Small intestine (tissue), 7 donors: ENCODE data around the gene TBC1D10B. TPM values are rescaled to one million over a fixed set of nuclear protein-coding genes. Genes with fewer than 3 reads are reported as not detected.
"Not testable (repeated sequence)": the region's sequence is repeated elsewhere in the genome, so short reads cannot be mapped to it uniquely, and the experiment has no call there.

Experiments
- DNase-seq, 2 donors: peaks; one replicate each; pipeline versions ENCODE4 v3.0.0 to v3.0.0-alpha.2; 2013
- FAIRE-seq: peaks from 2 replicates; lab custom pipeline; 2012; peaks lifted over from hg19 to GRCh38; lab: Jason Lieb, UNC
- H3K27ac ChIP-seq, 3 donors: one replicate each; pipeline ENCODE4 v1.5.1; 2013; ENCODE audit warnings: low read length in 2 of 3, mild to moderate bottlenecking in 2 of 3, control low read depth in 1 of 3, inconsistent platforms in 1 of 3, low read depth in 1 of 3, moderate library complexity in 1 of 3
- H3K27me3 ChIP-seq, 3 donors: one replicate each; pipeline ENCODE4 v1.6.1; 2013; ENCODE audit warnings: low read length in 3 of 3, inconsistent platforms in 1 of 3; ENCODE audit not compliant: control insufficient read depth in 3 of 3, insufficient read depth in 3 of 3
- H3K36me3 ChIP-seq, 3 donors: one replicate each; pipeline ENCODE4 v1.6.1; 2013; ENCODE audit warnings: low read length in 3 of 3, inconsistent platforms in 1 of 3, low read depth in 1 of 3, mild to moderate bottlenecking in 1 of 3, moderate library complexity in 1 of 3; ENCODE audit not compliant: control insufficient read depth in 3 of 3, insufficient read depth in 2 of 3
- H3K4me1 ChIP-seq, 3 donors: one replicate each; pipeline ENCODE4 v1.6.1; 2013; ENCODE audit warnings: low read length in 2 of 3, inconsistent platforms in 1 of 3, low read depth in 1 of 3, mild to moderate bottlenecking in 1 of 3, moderate library complexity in 1 of 3; ENCODE audit not compliant: control insufficient read depth in 3 of 3, insufficient read depth in 2 of 3
- H3K4me3 ChIP-seq, 3 donors: one replicate each; pipeline ENCODE4 v1.5.1; 2013; ENCODE audit warnings: low read length in 3 of 3, control low read depth in 1 of 3, inconsistent platforms in 1 of 3, low read depth in 1 of 3, mild to moderate bottlenecking in 1 of 3, moderate library complexity in 1 of 3
- H3K9me3 ChIP-seq, 2 donors: one replicate each; pipeline ENCODE4 v1.6.1; 2013; ENCODE audit warnings: low read depth in 1 of 2, low read length in 1 of 2; ENCODE audit not compliant: control insufficient read depth in 2 of 2, insufficient read depth in 1 of 2
- WGBS, 3 donors: extraction: QIAGEN DNeasy Blood & Tissue Kit; methylation state at CpG; one replicate each; pipeline ENCODE4 v1.1.7; 2013; 5-methylcytosine and 5-hydroxymethylcytosine counted together
- polyA plus RNA-seq, 4 donors: library from polyadenylated mRNA; stranded (reverse) in 3 of 4; unstranded in 1 of 4; fragments of 200-250 nt in 3 of 4; fragments of 120-200 nt in 1 of 4; gene quantifications; one replicate each; pipeline versions ENCODE4 v1.2.1 to v1.2.3, GENCODE V29; 2013
- donor health status: healthy with polysubstance abuse.
- donor health status: control.
- donor health status: control.
- donor health status: Bipolar disorder and iron deficiency.
- donor health status: healthy.

The TBC1D10B gene
- polyA plus RNA-seq, 4 donors: 30.8 to 46.1 (median 41.9) TPM

GRCh38 chr16:30351586-30352419, 18.5 kb downstream of the TBC1D10B start:
- H3K4me1 ChIP-seq: peaks cover 4 to 38% (median 6%) of the 10 kb centered on the region in 3 donors
- no peak for DNase-seq
- FAIRE-seq: no peak
- no peaks in the 10 kb centered on the region for H3K9me3 ChIP-seq
- H3K27ac ChIP-seq: no peak overlapping the region
- H3K4me3 ChIP-seq: no peak overlapping the region
- WGBS, 3 donors: 60 to 72% (median 71%) methylated on average over 11 of the region's 11 CpGs
- peaks cover 0 to 54% (median 11%) of the 10 kb centered on the region in 3 donors for H3K36me3 ChIP-seq
- no peaks in the 10 kb centered on the region for H3K27me3 ChIP-seq

GRCh38 chr16:30351001-30351441, 19.3 kb downstream of the TBC1D10B start:
- Histone ChIP-seq H3K27me3 (no peaks in the 10 kb centered on the region), H3K27ac (peak overlapping the region; percentile 4 to 70 (median 20)), H3K4me1 (peaks cover 2 to 30% (median 6%) of the 10 kb centered on the region in 3 donors), H3K4me3 (no peak overlapping the region), H3K36me3 (peaks cover 0 to 50% (median 11%) of the 10 kb centered on the region in 3 donors), H3K9me3 (no peaks in the 10 kb centered on the region)
- 81 to 85% (median 83%) methylated on average over 15 of the region's 15 CpGs for WGBS, 3 donors
- DNase-seq: no peak
- no peak for FAIRE-seq

- H3K9me3 ChIP-seq: no peaks in the 10 kb centered on the region
- H3K27ac ChIP-seq: peak overlapping the region; percentile 4 to 70 (median 20)
- peaks cover 0 to 50% (median 11%) of the 10 kb centered on the region in 3 donors for H3K36me3 ChIP-seq
- DNase-seq (peak; percentile 60 to 75), FAIRE-seq (no peak)
- H3K4me1 ChIP-seq: peaks cover 2 to 24% (median 6%) of the 10 kb centered on the region in 3 donors
- no peak overlapping the region for H3K4me3 ChIP-seq
- no peaks in the 10 kb centered on the region for H3K27me3 ChIP-seq
- WGBS, 3 donors: 32 to 56% (median 38%) methylated on average over 3 of the region's 3 CpGs
Observed at GRCh38 chr16:30350134-30350871, 20.0 kb downstream of the TBC1D10B start.

GRCh38 chr16:30349675-30350074, 20.6 kb downstream of the TBC1D10B start:
- peaks cover 0 to 50% (median 11%) of the 10 kb centered on the region in 3 donors for H3K36me3 ChIP-seq
- FAIRE-seq: no peak
- DNase-seq: no peak
- H3K4me3 ChIP-seq: no peak overlapping the region
- WGBS, 3 donors: 72 to 91% (median 75%) methylated on average over 3 of the region's 3 CpGs
- H3K9me3 ChIP-seq: no peaks in the 10 kb centered on the region
- H3K27ac ChIP-seq: no peak overlapping the region
- H3K27me3 ChIP-seq: no peaks in the 10 kb centered on the region
- peaks cover 2 to 24% (median 6%) of the 10 kb centered on the region in 3 donors for H3K4me1 ChIP-seq

GRCh38 chr16:30348929-30349328, 21.4 kb downstream of the TBC1D10B start:
- Histone ChIP-seq H3K4me3 (no peak overlapping the region), H3K4me1 (peaks cover 2 to 20% (median 2%) of the 10 kb centered on the region in 3 donors), H3K9me3 (no peaks in the 10 kb centered on the region), H3K27me3 (no peaks in the 10 kb centered on the region), H3K36me3 (peaks cover 0 to 46% (median 11%) of the 10 kb centered on the region in 3 donors), H3K27ac (no peak overlapping the region)
- DNase-seq (no peak), FAIRE-seq (no peak)
- 95 to 98% (median 97%) methylated on average over 7 of the region's 7 CpGs for WGBS, 3 donors

DNA sequence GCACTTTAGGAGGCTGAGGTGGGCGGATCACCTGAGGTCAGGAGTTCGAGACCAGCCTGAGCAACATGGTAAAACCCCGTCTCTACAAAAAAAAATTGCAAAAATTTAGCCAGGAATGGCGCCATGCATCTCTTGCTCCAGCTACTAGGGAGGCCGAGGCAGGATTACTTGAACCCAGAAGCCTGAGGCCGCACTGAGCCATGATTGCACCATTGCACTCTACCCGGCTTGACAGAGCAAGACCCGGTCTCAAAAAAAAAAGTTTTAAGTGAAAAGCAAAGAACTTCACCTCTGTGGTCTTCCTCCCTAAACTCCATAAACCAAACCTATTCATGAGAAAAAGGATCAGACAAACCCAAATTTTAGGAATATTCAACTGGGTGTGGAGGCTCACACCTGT, 22.2 kb downstream of the TBC1D10B start:
- H3K27me3 ChIP-seq: no peaks in the 10 kb centered on the region
- no peak for DNase-seq
- FAIRE-seq: no peak
- H3K4me3 ChIP-seq: no peak overlapping the region
- H3K36me3 ChIP-seq: peaks cover 0 to 38% (median 8%) of the 10 kb centered on the region in 3 donors
- H3K4me1 ChIP-seq: peaks cover 0 to 14% (median 2%) of the 10 kb centered on the region in 3 donors
- WGBS, 3 donors: 96 to 98% (median 97%) methylated on average over 8 of the region's 8 CpGs
- no peak overlapping the region for H3K27ac ChIP-seq
- H3K9me3 ChIP-seq: no peaks in the 10 kb centered on the region

DNA sequence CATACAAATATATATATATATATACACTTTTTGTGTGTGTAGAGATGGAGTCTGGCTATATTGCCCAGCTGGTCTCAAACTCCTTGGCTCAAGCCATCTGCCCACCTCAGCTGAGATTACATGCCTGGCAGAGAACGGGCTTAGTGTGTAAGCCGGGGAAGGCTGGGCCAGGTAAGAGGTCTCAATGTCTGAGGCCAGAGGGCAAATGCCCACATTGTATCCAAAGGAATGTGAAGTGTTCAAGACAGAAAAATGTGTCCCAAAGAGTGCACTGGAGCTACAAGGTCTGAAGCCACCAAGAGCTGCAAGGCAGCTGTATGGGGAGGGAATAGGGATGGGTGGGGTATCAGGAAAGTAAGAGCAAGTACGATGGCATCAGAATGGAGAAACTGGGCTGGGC, 24.0 kb downstream of the TBC1D10B start:
- Histone ChIP-seq H3K4me1 (peaks cover 0 to 13% (median 2%) of the 10 kb centered on the region in 3 donors), H3K36me3 (peaks cover 0 to 19% (median 5%) of the 10 kb centered on the region in 3 donors), H3K9me3 (no peaks in the 10 kb centered on the region), H3K4me3 (no peak overlapping the region), H3K27me3 (no peaks in the 10 kb centered on the region), H3K27ac (no peak overlapping the region)
- DNase-seq (no peak), FAIRE-seq (no peak)
- WGBS, 3 donors: 89 to 97% (median 95%) methylated on average over 3 of the region's 3 CpGs

- 91 to 94% (median 92%) methylated on average over 11 of the region's 11 CpGs for WGBS, 3 donors
- not testable (repeated sequence) for H3K4me3 ChIP-seq, FAIRE-seq, H3K36me3 ChIP-seq, H3K27ac ChIP-seq, DNase-seq, H3K4me1 ChIP-seq, H3K9me3 ChIP-seq, H3K27me3 ChIP-seq
Observed at GRCh38 chr16:30343491-30343820, 26.8 kb downstream of the TBC1D10B start.
